Activated CD8-positive, alpha-beta memory T cell treated with anti-CD3 and anti-CD28 coated beads for 36 hours (primary cell): ENCODE results near the gene ACOT12. TPM values are rescaled to one million over a fixed set of nuclear protein-coding genes. Genes with fewer than 3 reads are reported as not detected.
"Not testable (repeated sequence)": the region's sequence is repeated elsewhere in the genome, so short reads cannot be mapped to it uniquely, and the experiment has no call there.

Experiments
- CTCF ChIA-PET: fragments of 350-600 bp; sonication (Branson Sonifier 250); formaldehyde crosslinking; loops from one replicate; lab custom pipeline; 2021; ENCODE audit warnings: antibody characterized with exemption; lab: Charles Lee
- POLR2A ChIA-PET: fragments of 350-600 bp; sonication (Branson Sonifier 250); formaldehyde crosslinking; loops from one replicate; lab custom pipeline; 2021; ENCODE audit warnings: antibody characterized with exemption; lab: Charles Lee
- total RNA-seq, 2 experiments: library from RNA; stranded (reverse); gene quantifications; one replicate each; pipeline ENCODE4 v1.2.3, GENCODE V29; 2021

ACOT12 gene
- total RNA-seq, 2 experiments from 2014 or later: not detected

DNA sequence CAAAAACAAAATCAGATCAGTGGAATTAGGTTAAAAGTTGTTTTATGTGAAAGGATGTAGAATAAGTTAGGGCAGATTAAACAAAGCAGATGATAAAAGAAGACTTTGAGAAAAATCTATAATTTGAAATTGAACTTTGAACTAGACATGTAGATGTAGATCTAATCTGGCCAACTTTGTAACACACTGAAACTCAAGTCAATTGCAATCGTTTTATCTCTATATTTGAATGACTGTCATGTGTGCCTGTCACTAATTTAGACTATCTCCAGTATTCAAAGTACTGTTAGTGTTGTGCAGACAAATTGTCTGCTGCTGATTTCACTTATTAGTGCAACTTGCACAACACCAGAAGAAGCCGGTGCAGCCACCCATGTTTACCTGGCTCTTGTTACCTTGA, 39.8 kb downstream of the ACOT12 start:
- CTCF ChIA-PET: no interaction called here

GRCh38 chr5:81353189-81353588, 40.7 kb downstream of the ACOT12 start:
- ChIA-PET CTCF (no interaction called here), POLR2A (no interaction called here)

More for the DNA sequence above, 39.8 kb downstream of the ACOT12 start:
- POLR2A ChIA-PET: no interaction called here

GRCh38 chr5:81350507-81350906, 43.4 kb downstream of the ACOT12 start:
- POLR2A ChIA-PET: no interaction called here
- CTCF ChIA-PET: no interaction called here

DNA sequence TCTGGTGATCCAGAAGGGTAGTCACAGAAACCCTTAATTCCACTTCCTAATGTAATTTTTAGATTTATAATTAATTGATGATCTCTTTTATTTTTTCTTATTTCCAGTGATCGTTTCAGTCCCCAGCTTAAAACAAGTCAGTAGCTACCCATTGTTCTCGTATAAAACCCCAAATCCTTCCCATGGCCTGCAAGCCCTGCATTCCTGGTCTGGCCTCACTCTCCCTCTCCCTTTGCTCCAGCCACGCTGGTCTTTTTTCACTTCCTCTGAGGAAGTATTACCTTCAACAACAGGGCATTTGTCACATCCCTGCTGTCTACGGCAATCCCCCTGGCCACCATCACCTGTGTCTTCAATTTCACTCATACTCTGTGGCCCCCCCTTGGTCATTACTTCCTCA, 44.8 kb downstream of the ACOT12 start:
- POLR2A ChIA-PET: interaction anchor here (0.5 kb wide), 1 partner anchor 11 kb away, joined by 13 read pairs; no protein-coding TSS in a partner anchor
- CTCF ChIA-PET: no interaction called here

DNA sequence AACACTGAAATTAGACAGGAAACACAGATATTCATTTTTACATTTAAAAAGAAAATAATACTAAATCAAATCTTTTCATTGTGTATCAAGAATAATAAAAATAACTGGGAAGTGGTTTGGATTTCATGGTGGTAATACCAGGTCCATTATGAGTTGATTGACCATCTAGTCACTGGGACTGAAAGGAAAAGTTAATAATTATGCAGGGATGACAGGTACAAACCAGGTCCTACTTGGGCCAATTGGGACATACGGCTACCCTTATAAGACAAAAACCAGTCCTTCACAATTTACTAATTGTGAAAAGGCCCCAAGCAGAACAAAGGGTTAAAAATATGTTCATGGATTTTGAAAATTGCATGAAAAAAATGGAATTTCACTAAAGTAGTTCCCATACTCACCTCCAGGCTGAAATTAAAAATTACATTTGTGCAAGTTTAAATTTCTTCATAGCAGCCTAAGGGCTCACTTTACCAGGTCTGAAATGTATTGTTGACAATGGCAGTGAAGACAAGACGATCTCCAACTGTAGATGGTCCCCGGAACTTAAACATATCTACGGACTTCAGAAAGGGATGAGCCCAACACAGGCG, 48.4 kb downstream of the ACOT12 start:
- POLR2A ChIA-PET: no interaction called here
- CTCF ChIA-PET: no interaction called here

GRCh38 chr5:81344736-81345135, 49.2 kb downstream of the ACOT12 start:
- POLR2A ChIA-PET: no interaction called here

DNA sequence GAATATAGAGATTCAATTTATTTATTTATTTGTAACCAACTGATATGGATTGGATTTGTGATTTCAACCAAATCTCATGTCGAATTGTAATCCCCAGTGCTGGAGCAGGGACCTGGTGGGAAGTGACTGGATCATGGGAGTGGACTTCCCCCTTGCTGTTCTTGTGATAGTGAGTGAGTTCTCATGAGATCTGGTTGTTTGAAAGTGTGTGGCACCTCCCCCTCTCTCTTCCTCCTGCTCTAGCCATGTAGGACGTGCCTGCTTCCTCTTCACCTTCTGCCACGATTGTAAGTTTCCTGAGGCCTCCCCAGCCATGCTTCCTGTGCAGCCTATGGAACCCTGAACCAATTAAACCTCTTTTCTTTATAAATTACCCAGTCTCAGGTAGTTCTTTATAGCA, 55.7 kb downstream of the ACOT12 start:
- POLR2A ChIA-PET, CTCF ChIA-PET: not testable (repeated sequence)

More at GRCh38 chr5:81344736-81345135, 49.2 kb downstream of the ACOT12 start:
- CTCF ChIA-PET: no interaction called here

- POLR2A ChIA-PET: no interaction called here
- CTCF ChIA-PET: no interaction called here
Observed at GRCh38 chr5:81337803-81338202, 56.1 kb downstream of the ACOT12 start.

DNA sequence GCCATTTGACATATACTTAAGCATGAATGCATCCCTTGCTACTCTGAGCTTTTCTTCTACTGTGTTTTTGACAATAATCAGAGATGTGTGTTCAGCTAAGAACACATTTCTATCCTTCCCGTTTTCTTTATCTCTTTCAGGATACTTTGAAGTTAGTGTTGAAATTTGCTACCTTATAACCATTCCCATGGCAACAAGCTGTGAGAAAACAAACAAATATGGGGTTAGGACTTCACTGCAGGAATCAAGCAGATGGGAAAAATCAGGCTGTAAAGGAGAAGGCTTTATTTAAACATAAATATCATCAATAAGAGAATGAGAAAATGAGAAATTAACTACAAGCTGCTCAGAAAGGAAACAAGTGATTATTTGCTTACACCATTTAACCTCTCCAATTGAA, 57.4 kb downstream of the ACOT12 start:
- POLR2A ChIA-PET: no interaction called here
- CTCF ChIA-PET: no interaction called here

- ChIA-PET CTCF (no interaction called here), POLR2A (no interaction called here)
Observed at GRCh38 chr5:81335946-81336345, 58.0 kb downstream of the ACOT12 start.

- CTCF ChIA-PET: no interaction called here
- POLR2A ChIA-PET: no interaction called here
Observed at GRCh38 chr5:81334304-81335061, 59.5 kb downstream of the ACOT12 start.

DNA sequence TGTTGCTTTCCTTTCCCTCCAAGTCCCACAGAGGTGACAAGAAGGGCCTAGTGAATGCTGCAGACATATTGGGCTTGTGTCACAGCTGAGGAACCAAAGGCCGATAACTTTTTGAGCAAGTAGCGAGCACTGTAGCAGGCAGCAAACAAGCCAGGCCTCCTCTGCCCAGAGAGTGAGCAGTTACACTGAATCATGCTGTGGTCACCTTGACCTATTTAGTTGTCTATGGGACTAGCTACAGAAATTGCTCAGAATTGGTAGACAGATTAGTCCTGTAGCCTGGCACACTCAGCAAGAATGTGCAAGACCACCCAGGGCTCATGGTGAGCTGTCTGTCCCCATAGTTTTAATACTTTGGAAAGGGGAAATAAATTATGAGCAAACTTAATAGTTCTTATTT, 67.4 kb downstream of the ACOT12 start:
- POLR2A ChIA-PET: no interaction called here
- CTCF ChIA-PET: no interaction called here

DNA sequence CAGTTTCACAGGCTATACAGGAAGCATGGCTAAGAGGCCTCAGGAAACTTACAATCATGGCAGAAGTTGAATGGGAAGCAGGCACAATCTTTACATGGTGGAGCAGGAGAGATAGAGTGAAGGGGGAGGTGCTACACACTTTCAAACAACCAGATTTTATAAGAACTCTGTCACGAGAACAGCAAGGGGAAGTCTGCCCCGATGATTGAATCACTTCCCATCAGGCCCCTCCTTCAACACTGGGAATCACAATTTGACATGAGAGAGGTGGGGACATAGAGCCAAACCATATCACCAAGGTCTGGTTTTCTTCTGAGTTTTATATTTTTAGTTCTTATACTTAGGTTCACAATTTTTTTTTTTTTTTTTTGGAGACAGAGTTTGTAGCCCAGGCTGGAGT, 76.4 kb downstream of the ACOT12 start:
- POLR2A ChIA-PET: no interaction called here
- CTCF ChIA-PET: no interaction called here

GRCh38 chr5:81316571-81316970, 77.4 kb downstream of the ACOT12 start:
- CTCF ChIA-PET: no interaction called here
- POLR2A ChIA-PET: no interaction called here

GRCh38 chr5:81315830-81316229, 78.1 kb downstream of the ACOT12 start:
- CTCF ChIA-PET: no interaction called here

GRCh38 chr5:81315336-81315735, 78.6 kb downstream of the ACOT12 start:
- ChIA-PET POLR2A (no interaction called here), CTCF (no interaction called here)

More at GRCh38 chr5:81315830-81316229, 78.1 kb downstream of the ACOT12 start:
- POLR2A ChIA-PET: no interaction called here

- ChIA-PET POLR2A (interaction anchor here (0.5 kb wide), 1 partner anchor 606 kb away, joined by 3 read pairs; no protein-coding TSS in a partner anchor), CTCF (no interaction called here)
Observed at GRCh38 chr5:81314581-81314980, 79.4 kb downstream of the ACOT12 start.

DNA sequence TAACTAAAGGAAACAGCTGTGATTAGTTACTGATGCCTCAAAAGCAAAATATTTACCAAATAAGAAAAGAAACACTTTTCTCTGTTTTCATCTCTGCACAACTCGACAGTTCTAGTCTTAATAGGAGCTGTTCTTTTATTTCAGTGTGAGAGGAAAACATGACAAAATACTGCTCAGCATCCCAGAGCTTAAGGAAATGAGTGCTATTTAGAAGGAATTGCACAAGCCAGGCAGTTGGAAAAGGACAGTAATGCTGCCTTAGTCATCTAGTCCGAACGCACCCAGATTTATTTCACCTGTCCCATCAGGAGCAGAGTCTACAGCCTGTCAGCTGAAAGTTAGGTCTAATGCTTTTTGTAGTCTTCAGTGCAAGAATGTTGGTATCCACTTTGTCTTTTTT, 80.2 kb downstream of the ACOT12 start:
- ChIA-PET CTCF (no interaction called here), POLR2A (no interaction called here)

DNA sequence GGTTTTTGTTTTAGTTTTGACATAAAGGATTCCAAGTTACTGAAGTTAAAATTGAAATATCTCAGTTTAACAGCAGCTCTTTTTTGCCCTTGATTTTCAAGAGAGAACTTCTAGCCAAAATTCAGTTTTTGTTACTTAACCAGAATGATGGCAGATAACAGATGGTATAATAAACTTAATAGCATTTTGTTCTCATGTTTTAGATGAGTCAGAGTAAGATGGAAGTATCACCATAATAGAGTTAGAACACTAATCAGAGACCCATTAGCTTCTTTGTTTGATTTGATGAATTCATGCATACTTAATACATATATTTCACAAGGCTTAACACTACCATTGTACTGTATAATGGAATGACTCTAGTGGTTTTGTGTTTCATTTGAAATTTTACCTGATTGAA, 80.7 kb downstream of the ACOT12 start:
- CTCF ChIA-PET: no interaction called here
- POLR2A ChIA-PET: no interaction called here

- POLR2A ChIA-PET: no interaction called here
- CTCF ChIA-PET: no interaction called here
Observed at GRCh38 chr5:81310402-81311063, 83.4 kb downstream of the ACOT12 start.

- ChIA-PET CTCF (no interaction called here), POLR2A (no interaction called here)
Observed at GRCh38 chr5:81308836-81309235, 85.1 kb downstream of the ACOT12 start.
